Measurements from ENCODE around the gene MEP1A.

- TF ChIP-seq CTCF (conservative IDR thresholded peaks at IDR 0.05; ENCODE audit: low read length) (no peak), EZH2phosphoT487 (IDR thresholded peaks at IDR 0.05; ENCODE audit: borderline replicate concordance) (no peak)
Observed at GRCh38 chr6:46789434-46790354, 3.5 kb upstream of the MEP1A start.
